Epithelial cell of esophagus (primary cell): ENCODE measurements around the gene HIP1R.
"Not testable (repeated sequence)": the region's sequence is repeated elsewhere in the genome, so short reads cannot be mapped to it uniquely, and the experiment has no call there.

Source experiments
- DNase-seq: peaks from one replicate; pipeline ENCODE4 v3.0.0; 2010; ENCODE audit warnings: low read depth
- H3K4me3 ChIP-seq: 2 replicates; pipeline ENCODE4 v1.5.1; 2011; ENCODE audit warnings: mild to moderate bottlenecking, low read length, control low read depth
- TF ChIP-seq, protein P1 (sequence below): IDR thresholded peaks from 2 replicates; pipeline ENCODE4 v1.5.1; 2011; ENCODE audit warnings: low read depth, mild to moderate bottlenecking, low read length, control low read depth, inconsistent platforms; ENCODE audit not compliant: insufficient read depth; ENCODE audit errors: missing control alignments

Gene HIP1R

DNA sequence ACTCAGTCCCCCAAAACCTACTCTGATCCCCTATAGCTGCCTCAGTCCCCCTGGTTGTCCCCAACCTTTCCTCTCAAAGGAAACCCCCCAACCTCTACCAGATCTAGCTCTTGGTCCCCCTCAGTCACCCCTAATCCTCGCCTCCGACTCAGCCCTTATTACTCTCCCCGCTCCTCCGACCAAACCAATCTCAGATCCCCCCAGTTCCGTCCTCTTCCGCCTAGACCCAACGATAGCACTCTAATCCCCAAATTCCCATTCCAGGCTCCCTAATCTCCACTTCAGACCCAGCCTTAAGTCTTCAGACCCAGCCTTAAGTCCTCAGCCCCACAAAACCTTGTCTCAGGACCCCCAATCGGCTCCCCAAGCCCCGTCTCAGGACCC is 60.1 kb downstream of the HIP1R start:
- no peak for DNase-seq
- peak overlapping the region; percentile 100 for H3K4me3 ChIP-seq
- TF ChIP-seq, protein P1, sequence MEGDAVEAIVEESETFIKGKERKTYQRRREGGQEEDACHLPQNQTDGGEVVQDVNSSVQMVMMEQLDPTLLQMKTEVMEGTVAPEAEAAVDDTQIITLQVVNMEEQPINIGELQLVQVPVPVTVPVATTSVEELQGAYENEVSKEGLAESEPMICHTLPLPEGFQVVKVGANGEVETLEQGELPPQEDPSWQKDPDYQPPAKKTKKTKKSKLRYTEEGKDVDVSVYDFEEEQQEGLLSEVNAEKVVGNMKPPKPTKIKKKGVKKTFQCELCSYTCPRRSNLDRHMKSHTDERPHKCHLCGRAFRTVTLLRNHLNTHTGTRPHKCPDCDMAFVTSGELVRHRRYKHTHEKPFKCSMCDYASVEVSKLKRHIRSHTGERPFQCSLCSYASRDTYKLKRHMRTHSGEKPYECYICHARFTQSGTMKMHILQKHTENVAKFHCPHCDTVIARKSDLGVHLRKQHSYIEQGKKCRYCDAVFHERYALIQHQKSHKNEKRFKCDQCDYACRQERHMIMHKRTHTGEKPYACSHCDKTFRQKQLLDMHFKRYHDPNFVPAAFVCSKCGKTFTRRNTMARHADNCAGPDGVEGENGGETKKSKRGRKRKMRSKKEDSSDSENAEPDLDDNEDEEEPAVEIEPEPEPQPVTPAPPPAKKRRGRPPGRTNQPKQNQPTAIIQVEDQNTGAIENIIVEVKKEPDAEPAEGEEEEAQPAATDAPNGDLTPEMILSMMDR, result no peak

DNA sequence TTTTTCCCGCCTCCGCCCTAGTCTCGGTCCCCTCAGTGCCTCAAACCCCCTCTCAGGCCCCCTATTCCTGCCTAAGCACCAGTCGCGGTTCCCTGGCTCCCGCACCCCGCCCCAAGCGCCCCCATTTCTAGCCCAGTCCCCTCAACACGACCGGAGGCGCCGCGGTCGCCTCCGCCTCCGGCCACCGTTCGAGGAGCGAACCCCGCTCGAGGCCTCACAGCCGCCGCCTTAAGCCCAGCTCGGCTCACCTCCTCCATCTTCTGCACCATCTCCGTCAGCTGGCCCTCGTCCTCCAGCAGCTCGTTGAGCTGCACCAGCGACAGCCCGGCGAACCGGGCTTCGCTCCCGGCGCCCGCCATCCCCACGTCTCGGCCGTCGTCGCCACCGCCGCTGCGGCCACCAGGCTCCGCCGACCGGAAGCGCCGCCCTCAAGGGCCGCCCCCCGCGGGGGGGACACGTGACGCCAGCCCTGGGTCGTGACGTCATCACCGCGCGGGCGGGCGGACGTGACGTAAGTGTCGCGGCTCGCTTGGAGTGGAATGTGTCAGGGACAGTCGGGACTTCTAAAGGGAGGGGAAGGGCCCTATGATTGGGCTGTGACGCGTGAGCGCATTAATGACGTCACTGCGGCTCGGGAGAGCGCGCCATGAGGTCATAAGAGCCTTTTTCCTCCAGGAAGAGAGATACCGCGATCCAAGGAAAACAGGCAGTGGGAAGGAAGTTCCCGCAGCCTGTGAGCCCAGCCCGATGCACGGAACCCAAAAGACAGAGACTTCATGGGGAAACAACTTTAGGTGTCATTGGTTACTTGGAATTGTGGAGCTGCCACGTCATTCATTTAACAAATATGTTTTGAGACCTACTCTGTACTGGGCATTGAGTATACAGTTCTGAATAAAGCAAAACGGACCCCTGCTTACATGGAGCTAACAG is 60.7 kb downstream of the HIP1R start, which contains the start of gene VPS37B:
Gene VPS37B, minus strand, starts transcription at position 421 of the 933 bp plus-strand sequence. Its CDS starts 62 bp downstream, at position 359.
- TF ChIP-seq, protein P1, result no peak
- H3K4me3 ChIP-seq, result peak within 1 kb of the TSS; percentile 100
- DNase-seq, result peak; percentile 75

DNA sequence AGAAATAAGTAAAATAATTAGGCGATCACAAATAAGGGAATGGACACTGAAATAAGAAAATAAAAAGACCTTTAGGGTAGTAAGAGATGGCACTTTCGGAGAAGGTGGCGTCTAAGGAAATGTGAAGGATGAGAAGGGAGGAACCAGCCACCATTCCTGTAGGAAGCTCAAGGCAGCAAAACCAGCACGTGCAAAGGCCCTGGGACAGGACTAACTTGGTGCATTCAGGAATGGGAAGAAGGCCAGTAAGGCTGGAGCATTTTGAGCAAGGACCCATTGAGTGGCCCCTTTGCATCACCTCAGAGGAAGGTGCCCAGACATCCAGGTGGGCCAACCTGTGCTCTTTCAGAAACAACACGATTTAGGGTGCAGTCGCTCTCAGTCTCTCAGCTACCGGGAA is 61.4 kb downstream of the HIP1R start:
- no peak overlapping the region for H3K4me3 ChIP-seq
- TF ChIP-seq, protein P1, result no peak
- no peak for DNase-seq

DNA sequence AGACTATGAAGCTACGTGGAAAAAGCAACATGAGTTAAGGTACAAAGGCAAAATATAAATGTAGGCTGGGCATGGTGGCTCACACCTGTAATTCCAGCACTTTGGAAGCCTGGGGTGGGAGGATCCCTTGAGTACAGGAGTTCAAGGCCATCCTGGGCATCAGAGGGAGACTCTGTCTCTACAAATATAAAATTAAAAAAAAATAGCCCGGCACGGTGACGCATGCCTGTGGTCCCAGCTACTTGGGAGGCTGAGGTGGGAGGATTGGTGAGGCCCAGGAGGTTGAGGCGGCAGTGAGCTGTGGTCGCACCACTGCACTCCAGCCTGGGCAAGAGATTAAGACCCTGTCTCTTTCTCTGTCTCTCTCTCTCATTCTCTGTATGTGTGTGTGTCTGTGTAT is 64.6 kb downstream of the HIP1R start:
- DNase-seq, result no peak
- TF ChIP-seq, protein P1, result no peak

DNA sequence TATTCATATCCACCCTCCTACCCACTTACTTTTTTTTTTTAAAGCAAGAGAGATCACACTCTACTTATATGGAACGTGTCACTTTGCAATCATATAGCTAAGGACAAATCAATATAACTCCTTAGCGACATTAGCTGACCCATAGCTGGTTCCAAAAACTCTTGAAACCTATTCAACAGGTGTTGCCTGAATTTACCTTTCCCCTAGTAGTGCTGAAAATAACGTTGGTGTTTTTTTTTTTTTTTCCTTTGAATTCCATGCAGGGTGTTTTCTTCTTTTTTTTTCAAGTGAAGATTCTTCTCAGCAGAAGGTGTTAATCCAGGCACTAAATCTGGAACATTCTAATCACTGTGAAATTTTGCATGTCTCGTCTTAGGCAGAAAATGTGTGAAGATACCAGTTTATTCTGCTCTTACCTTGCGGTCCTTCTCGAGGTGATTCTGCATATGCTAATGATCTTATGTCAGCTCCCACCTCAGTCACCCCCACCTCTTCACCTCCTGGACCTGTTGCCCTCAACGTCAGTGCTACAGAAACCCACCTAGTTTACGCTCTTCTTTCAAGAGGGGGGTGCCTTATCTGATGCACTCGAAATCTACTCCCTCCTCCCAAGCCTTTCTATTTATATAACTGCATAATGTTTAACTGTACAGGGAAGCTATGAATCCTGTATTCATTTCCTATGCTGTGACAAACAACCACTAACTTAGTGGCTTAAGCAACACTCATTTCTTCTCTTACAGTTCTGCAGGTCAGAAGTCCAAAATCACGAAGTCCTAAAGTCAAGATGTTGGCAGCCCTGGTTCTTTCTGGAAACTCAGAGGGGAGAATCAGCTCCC is 67.8 kb downstream of the HIP1R start:
- H3K4me3 ChIP-seq, result no peak overlapping the region
- TF ChIP-seq, protein P1, result no peak
- DNase-seq, result no peak

More for the DNA sequence above, 64.6 kb downstream of the HIP1R start:
- H3K4me3 ChIP-seq, result no peak overlapping the region

DNA sequence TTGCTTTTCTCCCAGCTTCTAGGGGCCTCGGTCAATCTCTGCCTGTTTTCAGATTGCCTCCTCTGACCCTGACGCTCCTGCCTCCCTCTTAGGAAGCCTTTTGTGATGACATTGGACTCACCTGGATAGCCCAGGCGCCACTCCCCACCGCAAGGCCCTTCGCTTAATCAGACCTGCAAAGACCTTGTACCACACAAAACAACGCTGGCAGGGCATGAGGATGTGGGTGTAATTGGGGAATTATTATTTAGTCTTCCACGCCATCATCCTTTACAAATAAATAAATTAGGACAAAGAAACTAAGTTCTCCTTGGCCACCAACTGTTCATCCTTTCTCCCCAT is 68.4 kb downstream of the HIP1R start:
- TF ChIP-seq, protein P1, result no peak
- H3K4me3 ChIP-seq, result no peak overlapping the region
- no peak for DNase-seq

DNA sequence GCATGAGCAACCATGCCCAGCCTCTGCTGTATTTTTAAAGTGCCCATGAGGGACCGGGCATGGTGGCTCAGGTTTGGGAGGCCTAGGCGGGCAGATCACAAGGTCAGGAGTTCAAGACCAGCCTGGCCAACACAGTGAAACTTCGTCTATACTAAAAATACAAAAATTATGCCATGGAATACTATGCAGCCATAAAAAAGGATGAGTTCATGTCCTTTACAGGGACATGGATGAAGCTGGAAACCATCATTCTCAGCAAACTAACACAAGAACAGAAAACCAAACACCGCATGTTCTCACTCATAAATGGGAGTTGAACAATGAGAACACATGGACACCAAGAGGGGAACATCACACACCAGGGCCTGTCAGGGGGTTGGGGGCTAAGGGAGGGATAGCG is 70.0 kb downstream of the HIP1R start:
- not testable (repeated sequence) for DNase-seq, H3K4me3 ChIP-seq
